HG03571 (cell line): ENCODE results near the gene VIL1.

Experiments
- ATAC-seq: cut with Tn5 transposase; IDR thresholded peaks from one replicate; pipeline ENCODE4 v1.9.1; 2021; ENCODE audit not compliant: unreplicated experiment

VIL1 gene

DNA sequence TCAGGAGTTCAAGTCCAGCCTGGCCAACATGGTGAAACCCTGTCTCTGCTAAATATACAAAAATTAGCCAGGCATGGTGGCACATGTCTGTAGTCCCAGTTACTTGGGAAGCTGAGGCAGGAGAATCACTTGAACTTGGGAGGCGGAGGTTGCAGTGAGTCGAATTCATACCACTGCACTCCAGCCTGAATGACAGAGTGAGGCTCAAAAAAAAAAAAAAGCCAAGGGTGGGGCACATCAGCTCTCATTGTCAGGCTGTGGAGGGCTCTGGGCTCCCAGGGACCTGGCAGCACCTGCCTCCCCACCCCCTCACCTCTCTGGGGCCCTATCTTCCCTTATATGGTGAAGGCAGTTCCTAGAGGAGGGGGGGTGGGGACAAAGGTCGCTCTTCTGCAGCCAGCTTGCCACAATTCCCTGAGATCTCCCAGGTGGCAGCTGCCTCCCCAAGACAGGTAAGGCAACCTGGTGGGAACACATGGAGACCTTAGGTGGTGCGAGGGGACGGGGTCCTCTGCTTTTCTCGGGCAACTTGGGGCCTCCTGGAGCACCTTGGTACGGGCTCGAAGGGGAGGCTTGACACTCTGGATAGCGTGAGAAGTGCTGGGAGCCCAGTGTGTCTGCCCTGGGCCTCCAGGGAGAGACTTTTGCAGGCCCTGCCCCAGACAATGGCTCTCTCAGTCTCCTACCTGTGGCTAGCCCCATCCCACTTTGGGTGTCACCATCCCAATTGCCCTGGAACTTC, at the start of gene VIL1:
Gene VIL1 (plus strand): TSS at position 407 of the 742 bp plus-strand sequence. CDS start 4,656 bp downstream, outside the sequence.
- ATAC-seq = no peak

DNA sequence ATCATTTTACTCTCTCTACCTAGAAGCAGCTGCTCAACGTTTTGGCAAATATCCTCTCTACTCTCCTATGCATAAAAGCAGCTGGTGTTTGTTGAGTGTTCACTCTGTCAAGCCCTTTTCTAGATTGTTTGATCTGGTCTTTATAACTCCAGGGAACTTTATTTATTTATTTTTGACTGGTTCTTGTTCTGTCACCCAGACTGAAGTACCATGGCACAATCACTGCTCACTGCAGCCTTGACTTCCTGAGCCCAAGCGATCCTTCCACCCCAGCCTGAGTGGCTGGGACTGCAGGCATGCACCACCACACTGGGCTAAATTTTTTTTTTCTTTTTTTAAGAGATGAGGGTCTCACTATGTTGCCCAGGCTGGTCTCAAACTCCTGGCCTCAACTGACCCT, 49.6 kb upstream of the VIL1 start:
- no peak for ATAC-seq

- ATAC-seq = no peak
Observed at GRCh38 chr2:218370410-218371063, 48.4 kb upstream of the VIL1 start.

DNA sequence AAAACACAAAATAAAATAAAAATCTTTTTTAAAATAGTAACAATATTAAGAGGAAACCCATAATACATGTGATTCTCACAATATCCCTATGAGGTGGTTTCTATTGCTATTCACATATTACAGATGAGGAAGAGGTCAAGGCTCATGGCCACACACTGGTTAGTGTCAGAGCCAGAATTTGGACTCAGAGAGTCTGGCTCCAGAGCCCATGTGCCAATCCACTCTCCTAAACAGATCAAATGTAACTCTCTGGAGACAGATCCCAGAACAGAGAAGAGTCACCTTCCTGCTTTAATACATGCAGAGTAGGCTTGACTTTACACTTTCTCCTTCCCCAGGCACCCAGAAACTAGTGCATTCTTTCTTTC, 47.0 kb upstream of the VIL1 start:
- no peak for ATAC-seq

GRCh38 chr2:218374795-218375194, 44.1 kb upstream of the VIL1 start:
- ATAC-seq = no peak

- ATAC-seq = no peak
Observed at GRCh38 chr2:218375212-218375611, 43.7 kb upstream of the VIL1 start.

- ATAC-seq = no peak
Observed at GRCh38 chr2:218378053-218378452, 40.9 kb upstream of the VIL1 start.

- ATAC-seq = no peak
Observed at GRCh38 chr2:218381916-218382366, 37.0 kb upstream of the VIL1 start, which contains the start of gene SLC11A1. Gene SLC11A1, plus strand, starts transcription at chr2:218382273. Its CDS starts 96 bp downstream, at chr2:218382369.

GRCh38 chr2:218382785-218383184, 36.1 kb upstream of the VIL1 start:
- ATAC-seq = no peak

DNA sequence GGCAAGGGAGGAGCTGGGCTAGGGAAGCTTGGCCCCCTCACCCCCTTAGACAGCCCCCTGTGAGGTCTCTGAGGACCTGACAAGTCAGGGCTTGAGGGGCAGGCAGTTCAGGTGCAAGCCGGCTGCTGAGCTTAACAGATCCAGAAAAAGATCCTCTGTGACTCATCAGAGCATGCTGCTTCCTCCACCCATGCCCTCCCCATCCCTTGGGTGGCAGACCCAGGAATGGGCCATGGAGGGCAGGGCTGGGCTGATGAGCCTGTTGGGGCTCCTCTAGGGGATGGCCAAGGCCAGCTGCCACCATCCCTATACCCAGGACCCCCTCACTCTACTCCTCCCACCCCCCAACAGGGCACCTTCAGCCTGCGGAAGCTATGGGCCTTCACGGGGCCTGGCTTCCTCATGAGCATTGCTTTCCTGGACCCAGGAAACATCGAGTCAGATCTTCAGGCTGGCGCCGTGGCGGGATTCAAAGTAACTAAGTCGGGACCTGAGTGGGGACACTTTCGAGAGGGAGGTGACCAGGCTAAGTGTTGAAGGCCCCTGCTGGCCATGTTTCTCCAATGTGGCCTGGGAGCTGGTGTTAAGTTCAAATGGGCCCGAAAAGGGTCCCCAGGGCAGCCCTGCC, 34.9 kb upstream of the VIL1 start:
- ATAC-seq = no peak

DNA sequence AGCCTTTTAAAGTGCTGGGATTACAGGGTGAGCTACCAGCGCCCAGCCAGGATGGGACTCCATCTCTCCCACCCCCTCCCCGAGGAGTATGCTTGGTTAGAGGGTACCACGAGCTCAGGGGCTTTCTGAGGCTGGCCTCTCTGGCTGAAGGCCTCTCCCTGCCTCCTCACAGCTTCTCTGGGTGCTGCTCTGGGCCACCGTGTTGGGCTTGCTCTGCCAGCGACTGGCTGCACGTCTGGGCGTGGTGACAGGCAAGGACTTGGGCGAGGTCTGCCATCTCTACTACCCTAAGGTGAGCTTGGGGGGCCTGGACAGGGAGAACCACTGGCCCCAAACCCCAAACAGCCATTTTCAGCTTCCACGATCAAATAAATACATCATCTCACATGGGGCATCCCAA, 33.9 kb upstream of the VIL1 start:
- ATAC-seq = no peak

- ATAC-seq = no peak
Observed at GRCh38 chr2:218386505-218387368, 32.2 kb upstream of the VIL1 start.

DNA sequence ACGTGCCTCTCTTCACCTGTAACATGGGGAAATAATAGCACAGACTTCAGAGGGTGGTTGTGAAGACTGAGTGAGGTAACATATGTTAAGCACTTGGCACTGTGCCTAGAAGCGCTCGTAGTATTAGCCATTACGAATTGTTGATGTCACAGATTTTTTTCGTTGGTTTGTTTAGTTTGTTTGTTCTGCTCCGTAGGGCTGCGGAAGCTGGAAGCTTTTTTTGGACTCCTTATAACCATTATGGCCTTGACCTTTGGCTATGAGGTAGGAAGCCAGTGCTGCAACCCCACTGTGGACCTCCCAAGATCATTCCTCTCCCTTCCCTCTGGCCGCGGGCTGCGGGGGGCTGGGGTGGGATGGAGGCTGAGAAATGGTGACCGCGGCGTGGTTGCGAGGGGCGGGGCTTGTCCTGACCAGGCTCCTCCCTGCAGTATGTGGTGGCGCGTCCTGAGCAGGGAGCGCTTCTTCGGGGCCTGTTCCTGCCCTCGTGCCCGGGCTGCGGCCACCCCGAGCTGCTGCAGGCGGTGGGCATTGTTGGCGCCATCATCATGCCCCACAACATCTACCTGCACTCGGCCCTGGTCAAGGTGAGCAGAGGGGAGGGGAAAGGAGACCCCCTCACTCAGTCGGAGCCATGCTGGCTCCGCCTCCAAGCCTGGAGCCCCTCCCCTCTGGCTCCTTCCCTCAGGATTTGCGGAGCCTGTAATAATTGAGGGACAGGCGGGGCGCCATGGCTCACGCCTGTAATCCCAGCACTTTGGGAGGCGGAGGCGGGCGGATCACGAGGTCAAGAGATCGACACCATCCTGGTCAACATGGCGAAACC, 31.3 kb upstream of the VIL1 start:
- ATAC-seq = no peak

- ATAC-seq = no peak
Observed at GRCh38 chr2:218389333-218390150, 29.4 kb upstream of the VIL1 start.

GRCh38 chr2:218391202-218391601, 27.7 kb upstream of the VIL1 start:
- no peak for ATAC-seq

DNA sequence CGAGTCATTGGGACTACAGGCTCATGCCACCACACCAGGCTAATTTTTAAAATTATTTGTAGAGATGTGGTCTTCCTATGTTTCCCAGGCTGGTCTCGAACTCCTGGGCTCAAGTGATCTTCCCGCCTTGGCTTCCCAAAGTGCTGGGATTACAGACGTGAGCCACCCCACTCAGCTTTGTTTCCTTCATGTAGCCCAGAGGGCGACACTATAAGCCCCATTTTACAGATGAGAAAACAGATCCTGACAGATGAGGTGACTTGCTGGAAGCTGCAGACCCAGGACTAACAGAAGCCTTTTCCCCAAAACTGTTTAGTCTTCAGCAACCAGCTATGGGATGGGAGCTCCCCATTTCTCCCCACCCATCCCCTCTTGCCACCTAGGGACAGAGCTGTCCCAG, 26.5 kb upstream of the VIL1 start:
- no peak for ATAC-seq

DNA sequence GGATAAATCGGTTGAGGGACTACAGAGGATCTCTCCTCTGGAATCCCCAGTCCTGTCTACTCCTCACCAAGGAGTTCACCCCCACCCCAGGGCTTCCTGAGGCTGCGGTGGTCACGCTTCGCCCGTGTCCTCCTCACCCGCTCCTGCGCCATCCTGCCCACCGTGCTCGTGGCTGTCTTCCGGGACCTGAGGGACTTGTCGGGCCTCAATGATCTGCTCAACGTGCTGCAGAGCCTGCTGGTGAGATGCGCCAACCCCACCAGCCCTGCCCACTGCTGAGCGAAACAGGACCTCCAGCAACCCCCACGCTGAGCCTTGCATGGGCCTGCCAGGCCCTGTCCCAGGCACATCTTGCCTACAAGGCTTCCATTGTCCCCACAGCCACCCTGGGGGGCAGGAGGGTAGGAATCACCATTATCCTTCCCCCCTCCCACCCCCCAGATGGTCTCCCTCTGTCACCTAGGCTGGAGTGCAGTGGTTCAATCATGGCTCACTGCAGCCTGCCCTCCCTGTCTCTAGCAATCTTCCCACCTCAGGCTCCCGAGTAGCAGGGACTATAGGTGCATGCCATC, 25.9 kb upstream of the VIL1 start:
- ATAC-seq = no peak

- no peak for ATAC-seq
Observed at GRCh38 chr2:218393750-218394290, 25.1 kb upstream of the VIL1 start.
